ENCODE results near the gene TMEM175. TPM values are rescaled to one million over a fixed set of nuclear protein-coding genes. Genes with fewer than 3 reads are reported as not detected.

The TMEM175 gene
- total RNA-seq, 4 donors from 2014 or later = 33.3 to 61.2 (median 39.0) TPM

GRCh38 chr4:1002131-1002630, 69.9 kb downstream of the TMEM175 start:
- peaks cover 0 to 38% (median 11%) of the 10 kb centered on the region in 4 donors for H3K4me1 ChIP-seq
- H3K27ac ChIP-seq = no peak overlapping the region
- TF ChIP-seq EP300 (IDR thresholded peaks at IDR 0.05) (peak in 1 of 2 donors; percentile 48), CTCF (IDR thresholded peaks at IDR 0.05) (no peak)
- H3K4me3 ChIP-seq = no peak overlapping the region
- 4 to 9% methylated on average over 25 to 33 of the region's 54 CpGs for WGBS, 2 donors
- H3K36me3 ChIP-seq = peaks cover 0 to 7% (median 0%) of the 10 kb centered on the region in 3 donors
- H3K27me3 ChIP-seq = peaks cover 0 to 76% of the 10 kb centered on the region in 2 donors
- DNase-seq (ENCODE audit: low spot score in 2 of 2) = peak; percentile 35 to 45
- H3K9me3 ChIP-seq = peaks cover 0 to 5% (median 0%) of the 10 kb centered on the region in 4 donors

- H3K27ac ChIP-seq = no peak overlapping the region
- peaks cover 0 to 7% (median 0%) of the 10 kb centered on the region in 3 donors for H3K36me3 ChIP-seq
- H3K27me3 ChIP-seq = peaks cover 0 to 77% of the 10 kb centered on the region in 2 donors
- no peak for DNase-seq (ENCODE audit: low spot score in 2 of 2)
- peaks cover 0 to 32% (median 8%) of the 10 kb centered on the region in 4 donors for H3K4me1 ChIP-seq
- H3K4me3 ChIP-seq = no peak overlapping the region
- no peak for TF ChIP-seq POLR2A (IDR thresholded peaks at IDR 0.05)
- TF ChIP-seq CTCF (IDR thresholded peaks at IDR 0.05) = no peak
- no peak for TF ChIP-seq EP300 (IDR thresholded peaks at IDR 0.05)
- WGBS, 2 donors = 10% methylated on average over 2 of the region's 75 CpGs; no CpG with 5 or more reads in 1 of the 2 donors
- peaks cover 0 to 5% (median 0%) of the 10 kb centered on the region in 4 donors for H3K9me3 ChIP-seq
These were observed 70.5 kb downstream of the TMEM175 start for GRCh38 chr4:1002631-1003251.

GRCh38 chr4:1003271-1004070, 71.2 kb downstream of the TMEM175 start:
- Histone ChIP-seq H3K4me3 (no peak overlapping the region), H3K9me3 (peaks cover 0 to 5% (median 0%) of the 10 kb centered on the region in 4 donors), H3K27me3 (peaks cover 0 to 78% of the 10 kb centered on the region in 2 donors), H3K27ac (no peak overlapping the region), H3K36me3 (peaks cover 0 to 7% (median 0%) of the 10 kb centered on the region in 3 donors), H3K4me1 (peaks cover 0 to 25% (median 6%) of the 10 kb centered on the region in 4 donors)
- 26 to 38% methylated on average over 48 to 53 of the region's 63 CpGs for WGBS, 2 donors
- TF ChIP-seq EP300 (IDR thresholded peaks at IDR 0.05) (no peak), CTCF (IDR thresholded peaks at IDR 0.05) (no peak), POLR2A (IDR thresholded peaks at IDR 0.05) (no peak)
- DNase-seq (ENCODE audit: low spot score in 2 of 2) = no peak

GRCh38 chr4:1004071-1004418, 71.8 kb downstream of the TMEM175 start:
- H3K27me3 ChIP-seq = peaks cover 0 to 84% of the 10 kb centered on the region in 2 donors
- no peak overlapping the region for H3K27ac ChIP-seq
- 86 to 92% methylated on average over 13 of the region's 13 CpGs for WGBS, 2 donors
- no peak overlapping the region for H3K4me3 ChIP-seq
- H3K4me1 ChIP-seq = peaks cover 0 to 27% (median 8%) of the 10 kb centered on the region in 4 donors
- DNase-seq (ENCODE audit: low spot score in 2 of 2) = no peak
- TF ChIP-seq CTCF (IDR thresholded peaks at IDR 0.05) = no peak
- no peak for TF ChIP-seq POLR2A (IDR thresholded peaks at IDR 0.05)
- TF ChIP-seq EP300 (IDR thresholded peaks at IDR 0.05) = no peak
- peaks cover 0 to 7% (median 0%) of the 10 kb centered on the region in 3 donors for H3K36me3 ChIP-seq
- H3K9me3 ChIP-seq = peaks cover 0 to 5% (median 0%) of the 10 kb centered on the region in 4 donors

All from tibial nerve (tissue), 4 donors.